HG03378 (cell line): ENCODE data around the gene CERS3.
A peak's percentile ranks its signal among the peaks of the same experiment; 100 is the strongest.

Experiments
- ATAC-seq: cut with Tn5 transposase; IDR thresholded peaks from one replicate; pipeline ENCODE4 v1.9.1; 2021; ENCODE audit warnings: mild to moderate bottlenecking, moderate library complexity; ENCODE audit not compliant: unreplicated experiment

CERS3 gene

GRCh38 chr15:100528833-100529428 is at the start of gene CERS3:
TSS of gene CERS3 (minus strand) at chr15:100528950. CDS start at chr15:100501849, 27,101 bp downstream.
- no peak for ATAC-seq

GRCh38 chr15:100573526-100573925 is 44.8 kb upstream of the CERS3 start:
- no peak for ATAC-seq

- no peak for ATAC-seq
Observed at GRCh38 chr15:100572362-100572983, 43.7 kb upstream of the CERS3 start.

GRCh38 chr15:100571592-100572167 is 42.9 kb upstream of the CERS3 start:
- no peak for ATAC-seq

GRCh38 chr15:100570735-100571313 is 42.1 kb upstream of the CERS3 start:
- no peak for ATAC-seq

- no peak for ATAC-seq
Observed at GRCh38 chr15:100570275-100570674, 41.5 kb upstream of the CERS3 start.

- no peak for ATAC-seq
Observed at GRCh38 chr15:100569391-100569790, 40.6 kb upstream of the CERS3 start.

- no peak for ATAC-seq
Observed at GRCh38 chr15:100566850-100567628, 38.3 kb upstream of the CERS3 start.

- ATAC-seq = no peak
Observed at GRCh38 chr15:100565591-100565990, 36.8 kb upstream of the CERS3 start.

GRCh38 chr15:100560323-100560722 is 31.6 kb upstream of the CERS3 start:
- ATAC-seq = no peak

GRCh38 chr15:100559330-100559729 is 30.6 kb upstream of the CERS3 start:
- ATAC-seq = no peak

GRCh38 chr15:100558771-100559254 is 30.1 kb upstream of the CERS3 start:
- ATAC-seq = no peak

- no peak for ATAC-seq
Observed at GRCh38 chr15:100553468-100553867, 24.7 kb upstream of the CERS3 start.

- ATAC-seq = no peak
Observed at GRCh38 chr15:100547961-100548360, 19.2 kb upstream of the CERS3 start.

GRCh38 chr15:100544946-100545345 is 16.2 kb upstream of the CERS3 start:
- ATAC-seq = no peak

- ATAC-seq = no peak
Observed at GRCh38 chr15:100544338-100544841, 15.6 kb upstream of the CERS3 start.

GRCh38 chr15:100542290-100542689 is 13.5 kb upstream of the CERS3 start:
- ATAC-seq = no peak

- peak; percentile 81 for ATAC-seq
Observed at GRCh38 chr15:100537331-100537730, 8.6 kb upstream of the CERS3 start.

GRCh38 chr15:100536733-100537132 is 8.0 kb upstream of the CERS3 start:
- ATAC-seq = no peak

- no peak for ATAC-seq
Observed at GRCh38 chr15:100533886-100534285, 5.1 kb upstream of the CERS3 start.

GRCh38 chr15:100531823-100532327 is 3.1 kb upstream of the CERS3 start:
- no peak for ATAC-seq
